ENCODE data around the gene RPL9. TPM values are rescaled to one million over a fixed set of nuclear protein-coding genes. Genes with fewer than 3 reads are reported as not detected.

Gene RPL9
- total RNA-seq, 1 donor from 2014 or later, result 1,562 TPM

GRCh38 chr4:39453738-39454137 is 5.0 kb downstream of the RPL9 start:
- Mint-ChIP-seq H3K4me3 (ENCODE audit: unreplicated experiment) (no peak overlapping the region), H3K4me1 (ENCODE audit: unreplicated experiment) (peaks cover 24% of the 10 kb centered on the region), H3K27me3 (ENCODE audit: unreplicated experiment) (peaks cover 2% of the 10 kb centered on the region), H3K9me3 (ENCODE audit: unreplicated experiment) (no peaks in the 10 kb centered on the region), H3K36me3 (ENCODE audit: low read depth, unreplicated experiment) (peaks cover 43% of the 10 kb centered on the region), H3K27ac (ENCODE audit: unreplicated experiment) (no peak overlapping the region)
- no peak for TF ChIP-seq CTCF (IDR thresholded peaks at IDR 0.05; ENCODE audit: unreplicated experiment)
- DNase-seq (ENCODE audit: low spot score), result no peak

GRCh38 chr4:39452860-39453587 is 5.7 kb downstream of the RPL9 start:
- Mint-ChIP-seq H3K9me3 (ENCODE audit: unreplicated experiment) (no peaks in the 10 kb centered on the region), H3K4me1 (ENCODE audit: unreplicated experiment) (peaks cover 19% of the 10 kb centered on the region), H3K27me3 (ENCODE audit: unreplicated experiment) (no peaks in the 10 kb centered on the region), H3K4me3 (ENCODE audit: unreplicated experiment) (peak overlapping the region; percentile 62), H3K36me3 (ENCODE audit: low read depth, unreplicated experiment) (peaks cover 43% of the 10 kb centered on the region), H3K27ac (ENCODE audit: unreplicated experiment) (no peak overlapping the region)
- TF ChIP-seq CTCF (IDR thresholded peaks at IDR 0.05; ENCODE audit: unreplicated experiment), result no peak
- DNase-seq (ENCODE audit: low spot score), result no peak

- Mint-ChIP-seq H3K4me1 (ENCODE audit: unreplicated experiment) (peaks cover 15% of the 10 kb centered on the region), H3K9me3 (ENCODE audit: unreplicated experiment) (no peaks in the 10 kb centered on the region), H3K36me3 (ENCODE audit: low read depth, unreplicated experiment) (peaks cover 41% of the 10 kb centered on the region), H3K27me3 (ENCODE audit: unreplicated experiment) (no peaks in the 10 kb centered on the region), H3K27ac (ENCODE audit: unreplicated experiment) (peak overlapping the region; percentile 95), H3K4me3 (ENCODE audit: unreplicated experiment) (peak overlapping the region; percentile 86)
- DNase-seq (ENCODE audit: low spot score), result no peak
- TF ChIP-seq CTCF (IDR thresholded peaks at IDR 0.05; ENCODE audit: unreplicated experiment), result no peak
These were observed 6.4 kb downstream of the RPL9 start for GRCh38 chr4:39452153-39452859.

GRCh38 chr4:39451423-39452023 is 7.2 kb downstream of the RPL9 start:
- no peaks in the 10 kb centered on the region for H3K9me3 Mint-ChIP-seq (ENCODE audit: unreplicated experiment)

More at GRCh38 chr4:39451423-39452023, 7.2 kb downstream of the RPL9 start:
- H3K4me1 Mint-ChIP-seq (ENCODE audit: unreplicated experiment), result peaks cover 9% of the 10 kb centered on the region
- peaks cover 33% of the 10 kb centered on the region for H3K36me3 Mint-ChIP-seq (ENCODE audit: low read depth, unreplicated experiment)
- no peak for DNase-seq (ENCODE audit: low spot score)
- peak overlapping the region; percentile 95 for H3K27ac Mint-ChIP-seq (ENCODE audit: unreplicated experiment)
- no peaks in the 10 kb centered on the region for H3K27me3 Mint-ChIP-seq (ENCODE audit: unreplicated experiment)
- no peak for TF ChIP-seq CTCF (IDR thresholded peaks at IDR 0.05; ENCODE audit: unreplicated experiment)
- H3K4me3 Mint-ChIP-seq (ENCODE audit: unreplicated experiment), result no peak overlapping the region
